Parathyroid adenoma (tissue), 2 donors: ENCODE measurements around the gene ASB8.
"Not testable (repeated sequence)": the region's sequence is repeated elsewhere in the genome, so short reads cannot be mapped to it uniquely, and the experiment has no call there.

ENCODE experiments used
- H2AFZ ChIP-seq: fragments of 300-600 bp; sonication (generic); one replicate; pipeline ENCODE4 v1.7.0; 2017; ENCODE audit warnings: antibody characterized with exemption, mild to moderate bottlenecking
- H3K27ac ChIP-seq: fragments of 300-600 bp; sonication (generic); one replicate; pipeline ENCODE4 v1.7.0; 2017
- H3K27me3 ChIP-seq: fragments of 300-600 bp; sonication (generic); one replicate; pipeline ENCODE4 v1.7.0; 2017; ENCODE audit warnings: low read length; ENCODE audit not compliant: control insufficient read depth, insufficient read depth
- H3K36me3 ChIP-seq: fragments of 300-600 bp; sonication (generic); one replicate; pipeline ENCODE4 v1.7.0; 2017; ENCODE audit warnings: low read length; ENCODE audit not compliant: control insufficient read depth, insufficient read depth
- H3K4me1 ChIP-seq: fragments of 300-600 bp; sonication (generic); one replicate; pipeline ENCODE4 v1.7.0; 2017; ENCODE audit warnings: control low read depth
- H3K4me2 ChIP-seq: fragments of 300-600 bp; sonication (generic); one replicate; pipeline ENCODE4 v1.7.0; 2017; ENCODE audit warnings: low read length
- H3K4me3 ChIP-seq: fragments of 300-600 bp; sonication (generic); one replicate; pipeline ENCODE4 v1.7.0; 2017; ENCODE audit warnings: low read depth, low read length
- H3K79me2 ChIP-seq: fragments of 300-600 bp; sonication (generic); one replicate; pipeline ENCODE4 v1.7.0; 2017; ENCODE audit warnings: control low read depth
- H3K9ac ChIP-seq: fragments of 300-600 bp; sonication (generic); one replicate; pipeline ENCODE4 v1.7.0; 2017; ENCODE audit warnings: mild to moderate bottlenecking
- H3K9me3 ChIP-seq: fragments of 300-600 bp; sonication (generic); one replicate; pipeline ENCODE4 v1.7.0; 2017; ENCODE audit warnings: low read length; ENCODE audit not compliant: control insufficient read depth
- CTCF ChIP-seq: fragments of 300-600 bp; sonication (generic); IDR thresholded peaks from one replicate; pipeline ENCODE4 v1.7.0; 2017; ENCODE audit warnings: antibody characterized with exemption, mild to moderate bottlenecking
- donor health status: primary hyperparathyroidism.

The ASB8 gene

GRCh38 chr12:48126953-48127630 is 30.2 kb downstream of the ASB8 start:
- Histone ChIP-seq H3K9ac (no peak overlapping the region), H3K27ac (no peak overlapping the region), H3K4me3 (no peak overlapping the region), H2AFZ (no peak overlapping the region), H3K27me3 (no peaks in the 10 kb centered on the region), H3K79me2 (no peaks in the 10 kb centered on the region), H3K36me3 (no peaks in the 10 kb centered on the region), H3K9me3 (no peaks in the 10 kb centered on the region), H3K4me1 (no peaks in the 10 kb centered on the region), H3K4me2 (no peak overlapping the region)
- TF ChIP-seq CTCF = no peak

- Histone ChIP-seq H2AFZ (no peak overlapping the region), H3K27me3 (no peaks in the 10 kb centered on the region), H3K4me2 (no peak overlapping the region), H3K27ac (no peak overlapping the region), H3K4me1 (no peaks in the 10 kb centered on the region), H3K4me3 (no peak overlapping the region), H3K9ac (no peak overlapping the region), H3K36me3 (no peaks in the 10 kb centered on the region), H3K9me3 (no peaks in the 10 kb centered on the region), H3K79me2 (no peaks in the 10 kb centered on the region)
- TF ChIP-seq CTCF = no peak
Observed at GRCh38 chr12:48125985-48126384, 31.3 kb downstream of the ASB8 start.

GRCh38 chr12:48125542-48125941 is 31.8 kb downstream of the ASB8 start:
- not testable (repeated sequence) for H3K4me3 ChIP-seq, H3K36me3 ChIP-seq, H3K4me1 ChIP-seq, H3K9me3 ChIP-seq, H2AFZ ChIP-seq, H3K27ac ChIP-seq, H3K4me2 ChIP-seq, H3K79me2 ChIP-seq, H3K9ac ChIP-seq, H3K27me3 ChIP-seq

GRCh38 chr12:48123169-48123568 is 34.1 kb downstream of the ASB8 start:
- Histone ChIP-seq H3K9me3 (no peaks in the 10 kb centered on the region), H3K4me2 (no peak overlapping the region), H3K27me3 (no peaks in the 10 kb centered on the region), H3K79me2 (peaks cover 5% of the 10 kb centered on the region), H2AFZ (no peak overlapping the region), H3K4me1 (peaks cover 5% of the 10 kb centered on the region), H3K36me3 (no peaks in the 10 kb centered on the region), H3K27ac (no peak overlapping the region), H3K9ac (no peak overlapping the region), H3K4me3 (no peak overlapping the region)
- no peak for TF ChIP-seq CTCF

GRCh38 chr12:48122065-48122834 is 35.1 kb downstream of the ASB8 start:
- Histone ChIP-seq H3K36me3 (no peaks in the 10 kb centered on the region), H3K4me2 (no peak overlapping the region), H3K79me2 (peaks cover 5% of the 10 kb centered on the region), H3K27ac (no peak overlapping the region), H2AFZ (no peak overlapping the region), H3K4me1 (peaks cover 5% of the 10 kb centered on the region), H3K27me3 (no peaks in the 10 kb centered on the region), H3K4me3 (no peak overlapping the region), H3K9ac (no peak overlapping the region), H3K9me3 (no peaks in the 10 kb centered on the region)
- TF ChIP-seq CTCF = no peak
